Breast epithelium (tissue), 3 donors: Measurements from ENCODE around the gene NLRP1.

ENCODE experiments used
- CTCF ChIP-seq, 3 donors: fragments of 450-650 bp; IDR thresholded peaks; one replicate each; pipeline ENCODE4 v1.5.1; 2016 to 2017; ENCODE audit warnings: antibody characterized with exemption in 3 of 3, mild to moderate bottlenecking in 3 of 3, moderate library complexity in 3 of 3
- POLR2A ChIP-seq: fragments of 450-650 bp; IDR thresholded peaks from one replicate; pipeline ENCODE4 v1.6.1; 2016; ENCODE audit warnings: antibody characterized with exemption, mild to moderate bottlenecking, moderate library complexity

GRCh38 chr17:5605452-5605851 is 21.1 kb upstream of the NLRP1 start:
- no peak for TF ChIP-seq CTCF (IDR thresholded peaks at IDR 0.05)
- TF ChIP-seq POLR2A: no peak
